ENCODE results near the gene EIF2B4. TPM values are rescaled to one million over a fixed set of nuclear protein-coding genes. Genes with fewer than 3 reads are reported as not detected.

EIF2B4 gene
- total RNA-seq, 1 donor from 2014 or later, result 49.6 TPM

DNA sequence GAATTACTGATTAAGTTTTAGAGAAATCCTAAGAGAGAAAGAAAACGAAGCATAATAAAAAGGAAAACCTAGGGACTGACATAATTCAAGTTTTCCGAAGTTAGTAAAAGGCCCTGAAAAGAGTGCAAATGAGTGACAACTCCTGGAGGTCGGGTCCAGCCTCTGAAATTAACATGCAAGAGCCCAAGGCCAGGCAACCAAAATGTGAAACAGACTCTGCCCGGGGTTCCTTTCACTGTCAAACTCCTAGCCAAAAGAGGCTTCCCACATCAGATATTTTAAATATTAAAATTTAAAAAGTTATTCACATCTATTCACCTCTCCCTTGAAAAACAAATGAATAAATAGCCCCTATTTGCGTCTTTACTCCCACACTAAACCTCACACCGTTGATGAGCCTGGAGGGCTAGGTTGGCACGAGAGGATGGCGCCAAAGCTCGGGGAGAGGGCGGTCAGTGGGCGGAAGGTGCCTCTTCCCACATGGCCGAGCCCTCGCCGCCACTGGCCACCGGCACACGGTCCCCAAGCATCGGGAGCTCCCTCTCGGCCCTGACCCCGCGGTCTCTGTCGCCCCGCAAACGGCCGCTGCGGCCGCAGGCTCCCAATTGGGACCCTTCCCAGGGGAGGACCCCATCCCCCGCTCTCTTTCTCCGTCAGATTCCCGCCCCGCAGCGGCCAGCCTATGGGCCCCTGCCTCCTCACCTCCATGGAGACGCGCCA lies 38.6 kb upstream of the EIF2B4 start:
- Mint-ChIP-seq H3K4me3 (ENCODE audit: low read depth) (peak overlapping the region; percentile 88), H3K27me3 (peaks cover 7% of the 10 kb centered on the region), H3K27ac (peak overlapping the region; percentile 95), H3K36me3 (ENCODE audit: insufficient read depth) (peaks cover 8% of the 10 kb centered on the region), H3K4me1 (ENCODE audit: low read depth) (peaks cover 18% of the 10 kb centered on the region), H3K9me3 (ENCODE audit: low read depth) (peaks cover 4% of the 10 kb centered on the region)
- DNase-seq (ENCODE audit: low spot score, unreplicated experiment), result no peak
- TF ChIP-seq, protein P1, sequence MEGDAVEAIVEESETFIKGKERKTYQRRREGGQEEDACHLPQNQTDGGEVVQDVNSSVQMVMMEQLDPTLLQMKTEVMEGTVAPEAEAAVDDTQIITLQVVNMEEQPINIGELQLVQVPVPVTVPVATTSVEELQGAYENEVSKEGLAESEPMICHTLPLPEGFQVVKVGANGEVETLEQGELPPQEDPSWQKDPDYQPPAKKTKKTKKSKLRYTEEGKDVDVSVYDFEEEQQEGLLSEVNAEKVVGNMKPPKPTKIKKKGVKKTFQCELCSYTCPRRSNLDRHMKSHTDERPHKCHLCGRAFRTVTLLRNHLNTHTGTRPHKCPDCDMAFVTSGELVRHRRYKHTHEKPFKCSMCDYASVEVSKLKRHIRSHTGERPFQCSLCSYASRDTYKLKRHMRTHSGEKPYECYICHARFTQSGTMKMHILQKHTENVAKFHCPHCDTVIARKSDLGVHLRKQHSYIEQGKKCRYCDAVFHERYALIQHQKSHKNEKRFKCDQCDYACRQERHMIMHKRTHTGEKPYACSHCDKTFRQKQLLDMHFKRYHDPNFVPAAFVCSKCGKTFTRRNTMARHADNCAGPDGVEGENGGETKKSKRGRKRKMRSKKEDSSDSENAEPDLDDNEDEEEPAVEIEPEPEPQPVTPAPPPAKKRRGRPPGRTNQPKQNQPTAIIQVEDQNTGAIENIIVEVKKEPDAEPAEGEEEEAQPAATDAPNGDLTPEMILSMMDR (IDR thresholded peaks at IDR 0.05; ENCODE audit: unreplicated experiment), result no peak

DNA sequence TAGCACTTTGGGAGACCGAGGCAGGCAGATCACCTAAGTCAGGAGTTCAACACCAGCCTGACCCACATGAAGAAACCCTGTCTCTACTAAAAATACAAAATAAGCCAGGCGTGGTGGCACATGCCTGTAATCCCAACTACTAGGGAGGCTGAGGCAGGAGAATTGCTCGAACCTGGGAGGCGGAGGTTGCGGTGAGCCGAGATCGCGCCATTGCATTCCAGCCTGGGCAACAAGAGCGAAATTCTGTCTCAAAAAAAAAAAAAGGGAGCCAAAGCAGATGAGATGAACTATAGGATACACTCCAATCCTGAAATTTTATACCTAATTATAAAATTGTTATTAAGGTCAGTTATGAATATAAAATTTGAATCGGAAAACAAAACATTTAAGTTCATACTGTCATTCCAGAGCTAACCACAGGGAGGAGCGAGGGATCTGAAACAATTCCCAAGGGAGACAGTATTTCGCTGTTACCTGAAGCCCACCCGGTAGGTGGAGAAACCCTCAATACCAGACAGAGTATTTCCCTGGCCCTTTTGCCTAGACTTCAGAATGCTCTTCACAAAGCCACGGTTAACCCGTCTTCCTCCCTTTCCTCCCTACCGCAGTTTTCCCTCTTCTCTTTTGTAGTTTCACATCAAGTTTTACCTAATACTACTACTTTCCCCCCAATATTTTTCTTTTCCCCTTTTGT lies 37.8 kb upstream of the EIF2B4 start:
- peaks cover 8% of the 10 kb centered on the region for H3K36me3 Mint-ChIP-seq (ENCODE audit: insufficient read depth)
- peaks cover 4% of the 10 kb centered on the region for H3K9me3 Mint-ChIP-seq (ENCODE audit: low read depth)
- H3K4me1 Mint-ChIP-seq (ENCODE audit: low read depth), result peaks cover 18% of the 10 kb centered on the region
- TF ChIP-seq, protein P1 (IDR thresholded peaks at IDR 0.05; ENCODE audit: unreplicated experiment), result peak; percentile 70
- H3K27me3 Mint-ChIP-seq, result peaks cover 7% of the 10 kb centered on the region
- peak; percentile 19 for DNase-seq (ENCODE audit: low spot score, unreplicated experiment)
- H3K27ac Mint-ChIP-seq, result peak overlapping the region; percentile 95
- peak overlapping the region; percentile 88 for H3K4me3 Mint-ChIP-seq (ENCODE audit: low read depth)

DNA sequence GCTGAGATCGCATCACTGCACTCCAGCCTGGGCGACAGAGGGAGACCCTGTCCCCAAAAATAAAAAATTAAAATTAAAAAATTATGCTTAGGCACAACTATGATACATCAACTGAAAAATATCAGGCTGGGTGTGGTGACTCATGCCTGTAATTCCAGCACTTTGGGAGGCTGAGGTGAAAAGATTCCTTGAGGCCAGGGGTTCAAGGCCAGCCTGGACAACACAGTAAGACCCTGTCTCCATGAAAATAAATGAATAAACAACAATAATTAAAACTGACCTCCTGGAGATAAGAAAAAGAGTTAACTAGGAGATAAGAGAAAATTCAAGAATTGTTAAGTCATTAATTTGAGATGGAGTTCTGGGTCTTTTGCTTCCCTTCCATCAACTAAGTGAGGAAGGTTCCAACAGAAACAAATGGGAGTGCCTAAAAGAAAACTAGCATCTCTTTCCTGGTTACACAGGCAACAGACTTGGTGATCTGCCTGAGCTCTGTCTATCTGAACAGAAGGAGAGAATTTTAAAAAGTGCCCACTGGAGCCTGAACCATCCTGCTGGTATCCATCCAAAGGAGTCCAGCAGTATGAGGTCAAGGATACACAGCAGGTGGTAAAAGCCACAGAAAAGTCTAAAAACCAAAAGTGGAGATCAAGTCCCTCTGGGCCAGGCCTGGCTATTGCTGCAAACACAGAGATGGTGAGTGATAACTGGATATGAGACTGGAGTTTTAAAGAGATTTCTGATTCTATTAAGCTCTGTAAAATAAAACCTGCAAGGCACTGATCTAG lies 30.4 kb upstream of the EIF2B4 start:
- Mint-ChIP-seq H3K4me1 (ENCODE audit: low read depth) (no peaks in the 10 kb centered on the region), H3K9me3 (ENCODE audit: low read depth) (no peaks in the 10 kb centered on the region), H3K27me3 (no peaks in the 10 kb centered on the region), H3K36me3 (ENCODE audit: insufficient read depth) (peaks cover 1% of the 10 kb centered on the region), H3K4me3 (ENCODE audit: low read depth) (no peak overlapping the region), H3K27ac (peak overlapping the region; percentile 38)
- no peak for DNase-seq (ENCODE audit: low spot score, unreplicated experiment)
- TF ChIP-seq, protein P1 (IDR thresholded peaks at IDR 0.05; ENCODE audit: unreplicated experiment), result no peak

DNA sequence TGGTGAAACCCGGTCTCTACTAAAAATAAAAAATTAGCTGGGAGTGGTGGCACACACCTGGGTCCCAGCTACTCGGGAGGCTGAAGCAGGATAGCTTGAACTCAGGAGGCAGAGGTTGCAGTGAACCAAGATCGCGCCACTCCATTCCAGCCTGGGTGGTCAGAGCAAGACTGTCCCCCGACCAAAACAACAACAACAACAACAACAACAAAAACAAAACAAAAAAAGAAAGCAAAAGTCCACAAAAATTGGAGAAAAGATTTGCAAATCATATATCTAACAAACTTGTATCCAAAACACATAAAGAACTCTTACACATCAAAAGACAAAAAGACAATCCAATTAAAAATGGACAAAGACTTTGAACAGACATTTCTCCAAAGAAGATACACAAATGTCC lies 28.8 kb upstream of the EIF2B4 start:
- Mint-ChIP-seq H3K36me3 (ENCODE audit: insufficient read depth) (peaks cover 1% of the 10 kb centered on the region), H3K27ac (no peak overlapping the region), H3K9me3 (ENCODE audit: low read depth) (no peaks in the 10 kb centered on the region), H3K4me3 (ENCODE audit: low read depth) (no peak overlapping the region), H3K4me1 (ENCODE audit: low read depth) (no peaks in the 10 kb centered on the region), H3K27me3 (no peaks in the 10 kb centered on the region)
- DNase-seq (ENCODE audit: low spot score, unreplicated experiment), result no peak
- TF ChIP-seq, protein P1 (IDR thresholded peaks at IDR 0.05; ENCODE audit: unreplicated experiment), result no peak

DNA sequence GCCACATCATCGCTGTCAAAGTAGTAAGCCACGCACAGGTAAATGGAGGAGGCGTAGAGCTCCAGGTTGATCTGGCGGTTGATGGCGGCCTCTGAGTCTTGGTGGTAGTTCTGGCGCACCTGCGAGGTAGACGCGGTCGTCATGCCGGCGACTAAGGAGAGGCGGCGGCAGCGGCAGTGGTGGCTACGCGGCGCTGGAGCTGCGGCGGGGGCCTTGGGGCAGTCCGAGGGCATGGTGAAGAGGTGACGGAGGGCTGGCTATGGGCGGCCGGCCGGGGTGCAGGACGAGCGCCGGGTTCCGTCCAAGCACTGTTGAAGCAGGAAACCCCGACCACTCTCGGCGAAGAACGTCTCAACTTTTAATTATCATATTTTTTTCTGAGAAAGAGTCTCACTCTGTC lies 23.1 kb upstream of the EIF2B4 start:
- no peaks in the 10 kb centered on the region for H3K9me3 Mint-ChIP-seq (ENCODE audit: low read depth)
- TF ChIP-seq, protein P1 (IDR thresholded peaks at IDR 0.05; ENCODE audit: unreplicated experiment), result no peak
- H3K4me3 Mint-ChIP-seq (ENCODE audit: low read depth), result no peak overlapping the region
- peaks cover 13% of the 10 kb centered on the region for H3K36me3 Mint-ChIP-seq (ENCODE audit: insufficient read depth)
- H3K27ac Mint-ChIP-seq, result no peak overlapping the region
- no peaks in the 10 kb centered on the region for H3K4me1 Mint-ChIP-seq (ENCODE audit: low read depth)
- H3K27me3 Mint-ChIP-seq, result no peaks in the 10 kb centered on the region
- DNase-seq (ENCODE audit: low spot score, unreplicated experiment), result no peak
